ENCODE measurements around the gene C1orf56. TPM values are rescaled to one million over a fixed set of nuclear protein-coding genes. Genes with fewer than 3 reads are reported as not detected.
"Not testable (repeated sequence)": the region's sequence is repeated elsewhere in the genome, so short reads cannot be mapped to it uniquely, and the experiment has no call there.

C1orf56 gene
- total RNA-seq, 1 donor from 2014 or later: 3.1 TPM

GRCh38 chr1:151070474-151071276 lies 23.1 kb downstream of the C1orf56 start, which contains the start of gene GABPB2:
TSS of gene GABPB2 (plus strand) at chr1:151070761. CDS start at chr1:151088190, 17,429 bp downstream.
- peak; percentile 80 for TF ChIP-seq CTCF (conservative IDR thresholded peaks at IDR 0.05; ENCODE audit: low read depth, low read length)
- H3K4me3 ChIP-seq (ENCODE audit: low read depth, low read length): peak within 1 kb of the TSS; percentile 98

GRCh38 chr1:151072224-151072623 lies 24.7 kb downstream of the C1orf56 start:
- TF ChIP-seq CTCF (conservative IDR thresholded peaks at IDR 0.05; ENCODE audit: low read depth, low read length): no peak
- H3K4me3 ChIP-seq (ENCODE audit: low read depth, low read length): no peak overlapping the region
- no peak for DNase-seq (ENCODE audit: low read depth)

More at GRCh38 chr1:151070474-151071276, 23.1 kb downstream of the C1orf56 start, which contains the start of gene GABPB2:
- DNase-seq (ENCODE audit: low read depth): peak; percentile 83

- TF ChIP-seq CTCF (conservative IDR thresholded peaks at IDR 0.05; ENCODE audit: low read depth, low read length): no peak
- DNase-seq (ENCODE audit: low read depth): no peak
- no peak overlapping the region for H3K4me3 ChIP-seq (ENCODE audit: low read depth, low read length)
These were observed 38.5 kb downstream of the C1orf56 start for GRCh38 chr1:151085953-151086559.

GRCh38 chr1:151097426-151097825 lies 49.9 kb downstream of the C1orf56 start:
- H3K4me3 ChIP-seq (ENCODE audit: low read depth, low read length); DNase-seq (ENCODE audit: low read depth): not testable (repeated sequence)

GRCh38 chr1:151098126-151098525 lies 50.6 kb downstream of the C1orf56 start:
- no peak overlapping the region for H3K4me3 ChIP-seq (ENCODE audit: low read depth, low read length)
- no peak for DNase-seq (ENCODE audit: low read depth)
- TF ChIP-seq CTCF (conservative IDR thresholded peaks at IDR 0.05; ENCODE audit: low read depth, low read length): no peak

Other genes starting within 250 kb of the C1orf56 start
- 0.43 and 2.0 TPM in 2 replicates for gene CTSK, start 239.5 kb upstream of the C1orf56 start, total RNA-seq
- gene ARNT, start 171.2 kb upstream of the C1orf56 start, total RNA-seq: 13.9 and 22.2 TPM in 2 replicates
- gene CTXND2, start 160.6 kb upstream of the C1orf56 start, total RNA-seq: not detected in 2 replicates
- 20.6 and 26.4 TPM in 2 replicates for gene SETDB1, start 121.4 kb upstream of the C1orf56 start, total RNA-seq
- gene CERS2, start 72.9 kb upstream of the C1orf56 start, total RNA-seq: 96.1 and 165 TPM in 2 replicates
- 0.12 and 1.2 TPM in 2 replicates for gene ANXA9, start 65.5 kb upstream of the C1orf56 start, total RNA-seq
- 13.0 and 14.6 TPM in 2 replicates for gene MINDY1, start 40.8 kb upstream of the C1orf56 start, total RNA-seq
- 14.8 and 15.2 TPM in 2 replicates for gene PRUNE1, start 39.3 kb upstream of the C1orf56 start, total RNA-seq
- 0.14 TPM in 1 of 2 replicates, not detected in the other for gene BNIPL, start 11.2 kb upstream of the C1orf56 start, total RNA-seq
- gene CDC42SE1, start 11.9 kb downstream of the C1orf56 start, total RNA-seq: 85.4 and 94.8 TPM in 2 replicates
- 19.0 and 27.6 TPM in 2 replicates for gene MLLT11, start 12.6 kb downstream of the C1orf56 start, total RNA-seq
- gene GABPB2, start 23.0 kb downstream of the C1orf56 start, total RNA-seq: 5.4 and 6.1 TPM in 2 replicates
- gene SEMA6C, start 98.9 kb downstream of the C1orf56 start, total RNA-seq: 2.2 and 6.0 TPM in 2 replicates
- not detected in 2 replicates for gene TNFAIP8L2, start 108.9 kb downstream of the C1orf56 start, total RNA-seq
- gene LYSMD1, start 118.2 kb downstream of the C1orf56 start, total RNA-seq: 4.5 and 7.2 TPM in 2 replicates
- 44.9 and 47.8 TPM in 2 replicates for gene SCNM1, start 118.4 kb downstream of the C1orf56 start, total RNA-seq
- gene TMOD4, start 128.2 kb downstream of the C1orf56 start, total RNA-seq: 0.46 TPM in 1 of 2 replicates, not detected in the other
- gene VPS72, start 142.4 kb downstream of the C1orf56 start, total RNA-seq: 68.6 and 87.0 TPM in 2 replicates
- gene PIP5K1A, start 150.8 kb downstream of the C1orf56 start, total RNA-seq: 62.1 and 68.9 TPM in 2 replicates
- 213 and 225 TPM in 2 replicates for gene PSMD4, start 207.0 kb downstream of the C1orf56 start, total RNA-seq
- 14.0 and 16.9 TPM in 2 replicates for gene ZNF687, start 234.5 kb downstream of the C1orf56 start, total RNA-seq

Data from epithelial cell of proximal tubule (primary cell).